Caco-2 (cell line): Measurements from ENCODE around the gene MID1. TPM values are rescaled to one million over a fixed set of nuclear protein-coding genes. Genes with fewer than 3 reads are reported as not detected.

Experiments used
- BruUV-seq: library from RNA; stranded (reverse); fragments of 400-500 nt; replicated peaks from 2 replicates; lab custom pipeline; 2021; lab: Mats Ljungman, UMichigan
- CTCF ChIA-PET: fragments of 300-600 bp; sonication (Branson Sonifier 250); formaldehyde crosslinking; loops from one replicate; lab custom pipeline; 2022; ENCODE audit warnings: antibody characterized with exemption; lab: Charles Lee
- POLR2A ChIA-PET: fragments of 300-600 bp; sonication (Branson Sonifier 250); formaldehyde crosslinking; loops from one replicate; lab custom pipeline; 2022; ENCODE audit warnings: antibody characterized with exemption; lab: Charles Lee
- DNase-seq, 2 experiments: peaks; one replicate each; pipeline versions ENCODE4 v3.0.0 to v3.0.0-alpha.2; 2020 to 2022
- H3K27me3 ChIP-seq: replicated peaks from 2 replicates; pipeline ENCODE4 v1.6.0; 2011; ENCODE audit warnings: low read length; ENCODE audit not compliant: control insufficient read depth, insufficient read depth
- H3K36me3 ChIP-seq: 2 replicates; pipeline ENCODE4 v1.5.1; 2011; ENCODE audit warnings: low read length; ENCODE audit not compliant: control insufficient read depth, insufficient read depth
- H3K4me1 ChIP-seq: fragments of 250-450 bp; sonication (Bioruptor Pico); 2 replicates; pipeline ENCODE4 v1.5.1; 2020; ENCODE audit warnings: mild to moderate bottlenecking
- H3K4me3 ChIP-seq: 2 replicates; pipeline ENCODE4 v1.5.1; 2011; ENCODE audit warnings: low read depth, mild to moderate bottlenecking, control low read depth, low read length
- H3K9me3 ChIP-seq: fragments of 250-450 bp; sonication (Bioruptor Pico); 2 replicates; pipeline ENCODE4 v1.5.1; 2020; ENCODE audit warnings: mild to moderate bottlenecking, moderate library complexity
- H3K27ac Mint-ChIP-seq: one replicate; pipeline ENCODE4 v1.8.0; 2022; ENCODE audit warnings: mixed read lengths; ENCODE audit not compliant: unreplicated experiment
- H3K27me3 Mint-ChIP-seq: one replicate; pipeline ENCODE4 v1.8.0; 2022; ENCODE audit warnings: mixed read lengths; ENCODE audit not compliant: insufficient read depth, unreplicated experiment
- H3K36me3 Mint-ChIP-seq: one replicate; pipeline ENCODE4 v1.8.0; 2022; ENCODE audit warnings: mild to moderate bottlenecking, mixed read lengths; ENCODE audit not compliant: insufficient read depth, unreplicated experiment
- H3K4me1 Mint-ChIP-seq: one replicate; pipeline ENCODE4 v1.8.0; 2022; ENCODE audit warnings: low read depth, mixed read lengths; ENCODE audit not compliant: unreplicated experiment
- H3K4me3 Mint-ChIP-seq: one replicate; pipeline ENCODE4 v1.8.0; 2022; ENCODE audit warnings: mild to moderate bottlenecking, moderate library complexity, mixed read lengths; ENCODE audit not compliant: unreplicated experiment
- H3K9me3 Mint-ChIP-seq: one replicate; pipeline ENCODE4 v1.8.0; 2022; ENCODE audit warnings: mixed read lengths; ENCODE audit not compliant: unreplicated experiment
- CTCF ChIP-seq, 2 experiments: fragments of 200-600 bp in 1 of 2; IDR thresholded peaks; 1 replicate in 1 of 2; 2 replicates in 1 of 2; pipeline versions ENCODE4 v1.5.1 to v1.8.0; 2011 to 2022; ENCODE audit warnings: antibody characterized with exemption in 1 of 2, control low read depth in 1 of 2, inconsistent platforms in 1 of 2, low read depth in 1 of 2, low read length in 1 of 2, mild to moderate bottlenecking in 1 of 2, moderate library complexity in 1 of 2; ENCODE audit not compliant: insufficient read depth in 1 of 2, severe bottlenecking in 1 of 2, unreplicated experiment in 1 of 2
- intact Hi-C: fragments of 100-400 bp; cut with micrococcal nuclease; formaldehyde crosslinking; loops from one replicate; pipeline ENCODE4 v1.10.0; 2022; ENCODE audit not compliant: unreplicated experiment
- total RNA-seq: library from RNA; stranded (reverse); gene quantifications from 2 replicates; pipeline ENCODE4 v1.2.3, GENCODE V29; 2022

The MID1 gene
- total RNA-seq, 1 experiment from 2014 or later, result 61.3 TPM

- H3K27ac Mint-ChIP-seq, result no peak overlapping the region
- Histone ChIP-seq H3K9me3 (no peaks in the 10 kb centered on the region), H3K4me3 (no peak overlapping the region), H3K27me3 (no peaks in the 10 kb centered on the region), H3K4me1 (0 out of 2 replicates have a peak, but pooled peaks cover 6% of the 10 kb centered on the region), H3K36me3 (no peaks in the 10 kb centered on the region)
- H3K36me3 Mint-ChIP-seq, result peaks cover 40% of the 10 kb centered on the region
- no peak for DNase-seq
- H3K27me3 Mint-ChIP-seq, result no peaks in the 10 kb centered on the region
- ChIA-PET CTCF (no interaction called here), POLR2A (interaction anchor here (0.9 kb wide), 2 partner anchors 95 to 119 kb away, joined by 3 to 4 read pairs; partner anchors contain the start of gene MID1)
- no TSS peak for BruUV-seq
- H3K9me3 Mint-ChIP-seq, result no peaks in the 10 kb centered on the region
- no peak for TF ChIP-seq CTCF (IDR thresholded peaks at IDR 0.05; ENCODE audit: insufficient read depth in 1 of 2, low read depth in 1 of 2, low read length in 1 of 2, severe bottlenecking in 1 of 2, unreplicated experiment in 1 of 2)
- H3K4me1 Mint-ChIP-seq, result peaks cover 7% of the 10 kb centered on the region
- no peak overlapping the region for H3K4me3 Mint-ChIP-seq
- intact Hi-C loops, result no loop called here
Observed at GRCh38 chrX:10525381-10526120, 94.8 kb downstream of the MID1 start.

GRCh38 chrX:10524578-10524977 is 95.8 kb downstream of the MID1 start:
- Mint-ChIP-seq H3K27ac (no peak overlapping the region), H3K4me3 (no peak overlapping the region), H3K9me3 (no peaks in the 10 kb centered on the region), H3K4me1 (peaks cover 10% of the 10 kb centered on the region), H3K27me3 (no peaks in the 10 kb centered on the region), H3K36me3 (peaks cover 38% of the 10 kb centered on the region)
- H3K4me3 ChIP-seq, result no peak overlapping the region
- no peaks in the 10 kb centered on the region for H3K36me3 ChIP-seq
- TF ChIP-seq CTCF (IDR thresholded peaks at IDR 0.05; ENCODE audit: insufficient read depth in 1 of 2, low read depth in 1 of 2, low read length in 1 of 2, severe bottlenecking in 1 of 2, unreplicated experiment in 1 of 2), result no peak
- intact Hi-C loops, result no loop called here
- 0 out of 2 replicates have a peak, but pooled peaks cover 6% of the 10 kb centered on the region for H3K4me1 ChIP-seq
- H3K9me3 ChIP-seq, result no peaks in the 10 kb centered on the region
- ChIA-PET POLR2A (no interaction called here), CTCF (no interaction called here)
- no TSS peak for BruUV-seq
- DNase-seq, result no peak
- no peaks in the 10 kb centered on the region for H3K27me3 ChIP-seq

- Mint-ChIP-seq H3K27me3 (no peaks in the 10 kb centered on the region), H3K36me3 (peaks cover 38% of the 10 kb centered on the region), H3K27ac (no peak overlapping the region), H3K4me1 (peaks cover 14% of the 10 kb centered on the region), H3K4me3 (no peak overlapping the region), H3K9me3 (no peaks in the 10 kb centered on the region)
- CTCF ChIA-PET, result no interaction called here
- intact Hi-C loops, result no loop called here
- Histone ChIP-seq H3K36me3 (no peaks in the 10 kb centered on the region), H3K4me3 (no peak overlapping the region), H3K27me3 (no peaks in the 10 kb centered on the region), H3K9me3 (no peaks in the 10 kb centered on the region), H3K4me1 (no peaks in the 10 kb centered on the region)
- POLR2A ChIA-PET, result no interaction called here
- BruUV-seq, result no TSS peak
- no peak for DNase-seq
- no peak for TF ChIP-seq CTCF (IDR thresholded peaks at IDR 0.05; ENCODE audit: insufficient read depth in 1 of 2, low read depth in 1 of 2, low read length in 1 of 2, severe bottlenecking in 1 of 2, unreplicated experiment in 1 of 2)
Observed at GRCh38 chrX:10519761-10520160, 100.6 kb downstream of the MID1 start.
